ENCODE measurements around the gene ELAVL2.
"Not testable (repeated sequence)": the region's sequence is repeated elsewhere in the genome, so short reads cannot be mapped to it uniquely, and the experiment has no call there.

Gene ELAVL2

GRCh38 chr9:23728736-23729135 is 97.3 kb downstream of the ELAVL2 start:
- no peak overlapping the region for H3K27ac Mint-ChIP-seq
- ATAC-seq = no peak
- no peak overlapping the region for H3K4me3 Mint-ChIP-seq
- H3K9me3 Mint-ChIP-seq = peaks cover 9% of the 10 kb centered on the region
- H3K36me3 Mint-ChIP-seq = no peaks in the 10 kb centered on the region
- H3K4me1 Mint-ChIP-seq = no peaks in the 10 kb centered on the region
- no peaks in the 10 kb centered on the region for H3K27me3 Mint-ChIP-seq

- H3K27ac Mint-ChIP-seq = no peak overlapping the region
These were observed 100.6 kb downstream of the ELAVL2 start for GRCh38 chr9:23725279-23725946.

GRCh38 chr9:23723672-23724071 is 102.4 kb downstream of the ELAVL2 start:
- Mint-ChIP-seq H3K4me1 (no peaks in the 10 kb centered on the region), H3K4me3 (no peak overlapping the region), H3K36me3 (no peaks in the 10 kb centered on the region), H3K27ac (no peak overlapping the region), H3K9me3 (peaks cover 7% of the 10 kb centered on the region), H3K27me3 (no peaks in the 10 kb centered on the region)
- no peak for ATAC-seq

More at GRCh38 chr9:23725279-23725946, 100.6 kb downstream of the ELAVL2 start:
- no peaks in the 10 kb centered on the region for H3K27me3 Mint-ChIP-seq
- H3K4me3 Mint-ChIP-seq = no peak overlapping the region
- no peak for ATAC-seq
- no peaks in the 10 kb centered on the region for H3K4me1 Mint-ChIP-seq
- H3K36me3 Mint-ChIP-seq = no peaks in the 10 kb centered on the region
- peaks cover 7% of the 10 kb centered on the region for H3K9me3 Mint-ChIP-seq

GRCh38 chr9:23723048-23723447 is 103.0 kb downstream of the ELAVL2 start:
- not testable (repeated sequence) for H3K4me3 Mint-ChIP-seq, ATAC-seq, H3K27ac Mint-ChIP-seq, H3K9me3 Mint-ChIP-seq, H3K27me3 Mint-ChIP-seq, H3K36me3 Mint-ChIP-seq, H3K4me1 Mint-ChIP-seq

GRCh38 chr9:23721466-23721865 is 104.6 kb downstream of the ELAVL2 start:
- no peak overlapping the region for H3K27ac Mint-ChIP-seq
- ATAC-seq = no peak
- H3K36me3 Mint-ChIP-seq = no peaks in the 10 kb centered on the region
- H3K4me1 Mint-ChIP-seq = no peaks in the 10 kb centered on the region
- peaks cover 4% of the 10 kb centered on the region for H3K9me3 Mint-ChIP-seq
- H3K27me3 Mint-ChIP-seq = no peaks in the 10 kb centered on the region
- H3K4me3 Mint-ChIP-seq = no peak overlapping the region

GRCh38 chr9:23717505-23717904 is 108.5 kb downstream of the ELAVL2 start:
- H3K27me3 Mint-ChIP-seq = no peaks in the 10 kb centered on the region
- no peak overlapping the region for H3K27ac Mint-ChIP-seq
- H3K36me3 Mint-ChIP-seq = no peaks in the 10 kb centered on the region
- H3K9me3 Mint-ChIP-seq = no peaks in the 10 kb centered on the region
- H3K4me1 Mint-ChIP-seq = no peaks in the 10 kb centered on the region
- H3K4me3 Mint-ChIP-seq = no peak overlapping the region
- no peak for ATAC-seq

- peaks cover 3% of the 10 kb centered on the region for H3K9me3 Mint-ChIP-seq
- no peaks in the 10 kb centered on the region for H3K27me3 Mint-ChIP-seq
- no peak for ATAC-seq
- no peak overlapping the region for H3K4me3 Mint-ChIP-seq
- H3K36me3 Mint-ChIP-seq = no peaks in the 10 kb centered on the region
- no peak overlapping the region for H3K27ac Mint-ChIP-seq
- H3K4me1 Mint-ChIP-seq = no peaks in the 10 kb centered on the region
These were observed 118.8 kb downstream of the ELAVL2 start for GRCh38 chr9:23707249-23707648.

- no peak for ATAC-seq
- Mint-ChIP-seq H3K4me1 (no peaks in the 10 kb centered on the region), H3K27ac (no peak overlapping the region), H3K9me3 (no peaks in the 10 kb centered on the region), H3K36me3 (no peaks in the 10 kb centered on the region), H3K4me3 (no peak overlapping the region), H3K27me3 (no peaks in the 10 kb centered on the region)
These were observed 123.6 kb downstream of the ELAVL2 start for GRCh38 chr9:23702311-23702922.

- Mint-ChIP-seq H3K27me3 (no peaks in the 10 kb centered on the region), H3K36me3 (no peaks in the 10 kb centered on the region), H3K9me3 (no peaks in the 10 kb centered on the region), H3K4me1 (no peaks in the 10 kb centered on the region), H3K27ac (no peak overlapping the region), H3K4me3 (no peak overlapping the region)
- no peak for ATAC-seq
These were observed 124.7 kb downstream of the ELAVL2 start for GRCh38 chr9:23701291-23701690.

GRCh38 chr9:23700359-23700758 is 125.7 kb downstream of the ELAVL2 start:
- ATAC-seq = no peak
- H3K4me1 Mint-ChIP-seq = no peaks in the 10 kb centered on the region
- no peaks in the 10 kb centered on the region for H3K9me3 Mint-ChIP-seq
- H3K4me3 Mint-ChIP-seq = no peak overlapping the region
- no peak overlapping the region for H3K27ac Mint-ChIP-seq
- H3K27me3 Mint-ChIP-seq = no peaks in the 10 kb centered on the region
- H3K36me3 Mint-ChIP-seq = no peaks in the 10 kb centered on the region

GRCh38 chr9:23698161-23698560 is 127.9 kb downstream of the ELAVL2 start:
- H3K4me1 Mint-ChIP-seq = no peaks in the 10 kb centered on the region
- no peaks in the 10 kb centered on the region for H3K27me3 Mint-ChIP-seq
- no peak overlapping the region for H3K27ac Mint-ChIP-seq
- H3K9me3 Mint-ChIP-seq = no peaks in the 10 kb centered on the region
- no peak for ATAC-seq
- no peaks in the 10 kb centered on the region for H3K36me3 Mint-ChIP-seq
- H3K4me3 Mint-ChIP-seq = no peak overlapping the region

GRCh38 chr9:23695572-23695971 is 130.5 kb downstream of the ELAVL2 start:
- H3K27me3 Mint-ChIP-seq = no peaks in the 10 kb centered on the region
- H3K36me3 Mint-ChIP-seq = no peaks in the 10 kb centered on the region
- no peak overlapping the region for H3K27ac Mint-ChIP-seq
- H3K9me3 Mint-ChIP-seq = no peaks in the 10 kb centered on the region
- no peak overlapping the region for H3K4me3 Mint-ChIP-seq
- no peaks in the 10 kb centered on the region for H3K4me1 Mint-ChIP-seq
- no peak for ATAC-seq

GRCh38 chr9:23693374-23693773 is 132.7 kb downstream of the ELAVL2 start:
- Mint-ChIP-seq H3K27ac (no peak overlapping the region), H3K36me3 (no peaks in the 10 kb centered on the region), H3K4me3 (no peak overlapping the region), H3K9me3 (no peaks in the 10 kb centered on the region), H3K4me1 (no peaks in the 10 kb centered on the region), H3K27me3 (no peaks in the 10 kb centered on the region)
- no peak for ATAC-seq

GRCh38 chr9:23686896-23687295 is 139.1 kb downstream of the ELAVL2 start:
- Mint-ChIP-seq H3K27ac (no peak overlapping the region), H3K9me3 (peaks cover 2% of the 10 kb centered on the region), H3K4me1 (no peaks in the 10 kb centered on the region), H3K27me3 (no peaks in the 10 kb centered on the region), H3K36me3 (no peaks in the 10 kb centered on the region), H3K4me3 (no peak overlapping the region)
- no peak for ATAC-seq

- peaks cover 2% of the 10 kb centered on the region for H3K9me3 Mint-ChIP-seq
- no peak for ATAC-seq
- no peaks in the 10 kb centered on the region for H3K36me3 Mint-ChIP-seq
- no peaks in the 10 kb centered on the region for H3K27me3 Mint-ChIP-seq
- no peak overlapping the region for H3K4me3 Mint-ChIP-seq
- H3K27ac Mint-ChIP-seq = no peak overlapping the region
- no peaks in the 10 kb centered on the region for H3K4me1 Mint-ChIP-seq
These were observed 139.8 kb downstream of the ELAVL2 start for GRCh38 chr9:23686257-23686656.

GRCh38 chr9:23683611-23684061 is 142.4 kb downstream of the ELAVL2 start:
- Mint-ChIP-seq H3K27me3 (no peaks in the 10 kb centered on the region), H3K9me3 (peaks cover 6% of the 10 kb centered on the region), H3K4me1 (no peaks in the 10 kb centered on the region), H3K36me3 (no peaks in the 10 kb centered on the region), H3K4me3 (no peak overlapping the region), H3K27ac (no peak overlapping the region)
- ATAC-seq = no peak

Data from stimulated activated memory B cell treated with anti-CD40 and anti-IgM and Interleukin-4, amounts not matched to agents 10 μg/mL and 1 μg/mL and 100 μg/mL, for 72 hours (primary cell).